Mesendoderm (in vitro differentiated cells): Measurements from ENCODE around the gene PARVA. TPM values are rescaled to one million over a fixed set of nuclear protein-coding genes. Genes with fewer than 3 reads are reported as not detected.

Experiments used
- DNase-seq: peaks from one replicate; pipeline ENCODE4 v3.0.0; 2013
- H2AK5ac ChIP-seq: 2 replicates; pipeline ENCODE4 v1.6.1; 2013; ENCODE audit warnings: low read length, inconsistent platforms
- H2BK120ac ChIP-seq: 2 replicates; pipeline ENCODE4 v1.6.1; 2013; ENCODE audit warnings: low read depth, mild to moderate bottlenecking, low read length, moderate library complexity, mixed read lengths
- H2BK15ac ChIP-seq: replicated peaks from 2 replicates; pipeline ENCODE4 v1.6.1; 2013; ENCODE audit warnings: low read depth, mild to moderate bottlenecking, moderate library complexity
- H2BK5ac ChIP-seq: 2 replicates; pipeline ENCODE4 v1.6.1; 2013; ENCODE audit warnings: low read length, inconsistent platforms
- H3K18ac ChIP-seq: 2 replicates; pipeline ENCODE4 v1.6.1; 2013; ENCODE audit warnings: mild to moderate bottlenecking, low read length, mixed read lengths
- H3K23ac ChIP-seq: one replicate; pipeline ENCODE4 v1.6.1; 2013; ENCODE audit warnings: low read length
- H3K27ac ChIP-seq: 2 replicates; pipeline ENCODE4 v1.5.1; 2013; ENCODE audit warnings: low read depth, mild to moderate bottlenecking, inconsistent platforms, low read length, moderate library complexity
- H3K27me3 ChIP-seq: 2 replicates; pipeline ENCODE4 v1.6.1; 2013; ENCODE audit warnings: low read length, control low read depth, mild to moderate bottlenecking, inconsistent platforms; ENCODE audit not compliant: insufficient read depth, poor library complexity
- H3K36me3 ChIP-seq: 2 replicates; pipeline ENCODE4 v1.6.1; 2013; ENCODE audit warnings: low read length, inconsistent platforms; ENCODE audit not compliant: control insufficient read depth, insufficient read depth
- H3K4ac ChIP-seq: one replicate; pipeline ENCODE4 v1.6.1; 2013; ENCODE audit warnings: low read depth, mild to moderate bottlenecking, low read length, moderate library complexity
- H3K4me1 ChIP-seq: 2 replicates; pipeline ENCODE4 v1.6.1; 2013; ENCODE audit warnings: low read depth, low read length, inconsistent platforms; ENCODE audit not compliant: control insufficient read depth
- H3K4me2 ChIP-seq: 2 replicates; pipeline ENCODE4 v1.6.1; 2013; ENCODE audit warnings: low read length
- H3K4me3 ChIP-seq: 2 replicates; pipeline ENCODE4 v1.5.1; 2013; ENCODE audit warnings: mild to moderate bottlenecking, low read length
- H3K56ac ChIP-seq: one replicate; pipeline ENCODE4 v1.6.1; 2013; ENCODE audit warnings: low read length
- H3K79me1 ChIP-seq: 2 replicates; pipeline ENCODE4 v1.6.1; 2013; ENCODE audit warnings: low read length, inconsistent platforms
- H3K79me2 ChIP-seq: 2 replicates; pipeline ENCODE4 v1.6.1; 2013; ENCODE audit warnings: mild to moderate bottlenecking, low read length; ENCODE audit not compliant: control insufficient read depth, insufficient read depth
- H3K9ac ChIP-seq: 2 replicates; pipeline ENCODE4 v1.6.1; 2013; ENCODE audit warnings: low read length, inconsistent platforms
- H4K5ac ChIP-seq: one replicate; pipeline ENCODE4 v1.6.1; 2013; ENCODE audit warnings: low read length
- H4K8ac ChIP-seq: one replicate; pipeline ENCODE4 v1.6.1; 2013; ENCODE audit warnings: low read depth, mild to moderate bottlenecking, control low read depth, low read length, moderate library complexity
- WGBS: extraction: QIAGEN DNeasy Blood & Tissue Kit; methylation state at CpG from one replicate; pipeline ENCODE4 v1.1.7; 2013; ENCODE audit warnings: low lambda C conversion rate, missing lambda C conversion rate; ENCODE audit not compliant: insufficient coverage; ENCODE audit errors: extremely low coverage; 5-methylcytosine and 5-hydroxymethylcytosine counted together
- polyA plus RNA-seq, 2 experiments: library from polyadenylated mRNA; stranded (reverse); fragments of 200-250 nt; gene quantifications; one replicate each; pipeline ENCODE4 v1.2.3, GENCODE V29; 2013

Gene PARVA
- polyA plus RNA-seq (2013, experiment 1 of 2): 14.9 TPM
- polyA plus RNA-seq (2013, experiment 2 of 2): 15.8 TPM

- Histone ChIP-seq H3K4me2 (peak within 1 kb of the TSS; percentile 73), H3K27ac (peak within 1 kb of the TSS; percentile 99)
- no CpG with 5 or more reads among the region's 55 CpGs for WGBS
Measured at GRCh38 chr11:12377106-12377823, at the start of gene PARVA. TSS of gene PARVA (plus strand) at chr11:12377571. CDS start at chr11:12377648, 77 bp downstream.

GRCh38 chr11:12329169-12329568 lies 48.2 kb upstream of the PARVA start:
- Histone ChIP-seq H3K4me1 (peaks cover 3% of the 10 kb centered on the region), H3K79me2 (no peaks in the 10 kb centered on the region), H2BK5ac (no peak overlapping the region), H3K36me3 (no peaks in the 10 kb centered on the region), H4K8ac (no peak overlapping the region), H2AK5ac (no peak overlapping the region), H2BK120ac (no peak overlapping the region), H3K79me1 (no peaks in the 10 kb centered on the region), H3K4ac (no peak overlapping the region), H4K5ac (no peak overlapping the region), H3K4me3 (no peak overlapping the region), H3K27ac (no peak overlapping the region), H3K23ac (no peak overlapping the region), H2BK15ac (no peak overlapping the region), H3K56ac (no peak overlapping the region), H3K4me2 (no peak overlapping the region), H3K27me3 (no peaks in the 10 kb centered on the region), H3K18ac (no peak overlapping the region), H3K9ac (no peak overlapping the region)
- no CpG with 5 or more reads among the region's 4 CpGs for WGBS
- no peak for DNase-seq

More at GRCh38 chr11:12377106-12377823, at the start of gene PARVA:
- Histone ChIP-seq H3K56ac (peak within 1 kb of the TSS; percentile 94), H3K27me3 (no peaks in the 10 kb centered on the region), H3K79me2 (no peaks in the 10 kb centered on the region), H3K9ac (peak within 1 kb of the TSS; percentile 94), H2BK5ac (peak within 1 kb of the TSS; percentile 79), H3K4ac (peak within 1 kb of the TSS; percentile 60), H3K36me3 (no peaks in the 10 kb centered on the region), H3K79me1 (peaks cover 2% of the 10 kb centered on the region), H3K23ac (peak within 1 kb of the TSS; percentile 68), H3K18ac (peak within 1 kb of the TSS; percentile 95), H4K8ac (no peak within 1 kb of the TSS), H2BK15ac (no peak within 1 kb of the TSS), H2BK120ac (peak within 1 kb of the TSS; percentile 63), H2AK5ac (no peak within 1 kb of the TSS), H3K4me3 (peak within 1 kb of the TSS; percentile 74), H4K5ac (peak within 1 kb of the TSS; percentile 10), H3K4me1 (peaks cover 9% of the 10 kb centered on the region)
- peak; percentile 95 for DNase-seq

- no peaks in the 10 kb centered on the region for H3K27me3 ChIP-seq
Measured at GRCh38 chr11:12329797-12330196, 47.6 kb upstream of the PARVA start.

GRCh38 chr11:12330485-12331231 lies 46.7 kb upstream of the PARVA start:
- H4K8ac ChIP-seq: no peak overlapping the region
- no peak overlapping the region for H2BK5ac ChIP-seq
- H3K4me2 ChIP-seq: no peak overlapping the region
- no peak overlapping the region for H2BK120ac ChIP-seq
- H3K4me1 ChIP-seq: peaks cover 3% of the 10 kb centered on the region
- no peak overlapping the region for H3K56ac ChIP-seq
- H3K27me3 ChIP-seq: no peaks in the 10 kb centered on the region
- no peak overlapping the region for H2BK15ac ChIP-seq
- H3K23ac ChIP-seq: no peak overlapping the region
- peak; percentile 36 for DNase-seq
- H3K18ac ChIP-seq: no peak overlapping the region
- WGBS: no CpG with 5 or more reads among the region's 7 CpGs
- H2AK5ac ChIP-seq: no peak overlapping the region
- no peaks in the 10 kb centered on the region for H3K79me2 ChIP-seq
- no peaks in the 10 kb centered on the region for H3K36me3 ChIP-seq
- no peak overlapping the region for H3K9ac ChIP-seq
- no peak overlapping the region for H3K4ac ChIP-seq
- H3K27ac ChIP-seq: no peak overlapping the region
- H3K4me3 ChIP-seq: no peak overlapping the region
- H4K5ac ChIP-seq: no peak overlapping the region
- no peaks in the 10 kb centered on the region for H3K79me1 ChIP-seq

More at GRCh38 chr11:12329797-12330196, 47.6 kb upstream of the PARVA start:
- H3K56ac ChIP-seq: no peak overlapping the region
- no peak overlapping the region for H3K4me3 ChIP-seq
- no peak overlapping the region for H3K18ac ChIP-seq
- H2AK5ac ChIP-seq: no peak overlapping the region
- H3K9ac ChIP-seq: no peak overlapping the region
- peaks cover 3% of the 10 kb centered on the region for H3K4me1 ChIP-seq
- no peak overlapping the region for H2BK15ac ChIP-seq
- no peaks in the 10 kb centered on the region for H3K36me3 ChIP-seq
- DNase-seq: no peak
- no peaks in the 10 kb centered on the region for H3K79me1 ChIP-seq
- no peak overlapping the region for H2BK120ac ChIP-seq
- no peak overlapping the region for H4K5ac ChIP-seq
- no CpG with 5 or more reads among the region's 2 CpGs for WGBS
- H3K4me2 ChIP-seq: no peak overlapping the region
- H4K8ac ChIP-seq: no peak overlapping the region
- no peak overlapping the region for H2BK5ac ChIP-seq
- H3K79me2 ChIP-seq: no peaks in the 10 kb centered on the region
- no peak overlapping the region for H3K23ac ChIP-seq
- H3K4ac ChIP-seq: no peak overlapping the region
- H3K27ac ChIP-seq: no peak overlapping the region

- peaks cover 3% of the 10 kb centered on the region for H3K4me1 ChIP-seq
- no peak overlapping the region for H2AK5ac ChIP-seq
- no peak overlapping the region for H3K4ac ChIP-seq
- no peak overlapping the region for H3K4me3 ChIP-seq
- H3K79me2 ChIP-seq: no peaks in the 10 kb centered on the region
- no peak overlapping the region for H3K56ac ChIP-seq
- no CpG with 5 or more reads among the region's 7 CpGs for WGBS
- no peak overlapping the region for H2BK15ac ChIP-seq
- no peak overlapping the region for H3K23ac ChIP-seq
- no peak overlapping the region for H4K5ac ChIP-seq
- no peaks in the 10 kb centered on the region for H3K27me3 ChIP-seq
- peak; percentile 91 for DNase-seq
- H4K8ac ChIP-seq: no peak overlapping the region
- H2BK120ac ChIP-seq: no peak overlapping the region
- no peak overlapping the region for H3K9ac ChIP-seq
- no peaks in the 10 kb centered on the region for H3K79me1 ChIP-seq
- no peak overlapping the region for H2BK5ac ChIP-seq
- no peaks in the 10 kb centered on the region for H3K36me3 ChIP-seq
- H3K18ac ChIP-seq: no peak overlapping the region
- H3K4me2 ChIP-seq: no peak overlapping the region
- no peak overlapping the region for H3K27ac ChIP-seq
Measured at GRCh38 chr11:12331239-12331874, 46.0 kb upstream of the PARVA start.
